Measurements from ENCODE around the gene LMX1B.

The LMX1B gene

DNA sequence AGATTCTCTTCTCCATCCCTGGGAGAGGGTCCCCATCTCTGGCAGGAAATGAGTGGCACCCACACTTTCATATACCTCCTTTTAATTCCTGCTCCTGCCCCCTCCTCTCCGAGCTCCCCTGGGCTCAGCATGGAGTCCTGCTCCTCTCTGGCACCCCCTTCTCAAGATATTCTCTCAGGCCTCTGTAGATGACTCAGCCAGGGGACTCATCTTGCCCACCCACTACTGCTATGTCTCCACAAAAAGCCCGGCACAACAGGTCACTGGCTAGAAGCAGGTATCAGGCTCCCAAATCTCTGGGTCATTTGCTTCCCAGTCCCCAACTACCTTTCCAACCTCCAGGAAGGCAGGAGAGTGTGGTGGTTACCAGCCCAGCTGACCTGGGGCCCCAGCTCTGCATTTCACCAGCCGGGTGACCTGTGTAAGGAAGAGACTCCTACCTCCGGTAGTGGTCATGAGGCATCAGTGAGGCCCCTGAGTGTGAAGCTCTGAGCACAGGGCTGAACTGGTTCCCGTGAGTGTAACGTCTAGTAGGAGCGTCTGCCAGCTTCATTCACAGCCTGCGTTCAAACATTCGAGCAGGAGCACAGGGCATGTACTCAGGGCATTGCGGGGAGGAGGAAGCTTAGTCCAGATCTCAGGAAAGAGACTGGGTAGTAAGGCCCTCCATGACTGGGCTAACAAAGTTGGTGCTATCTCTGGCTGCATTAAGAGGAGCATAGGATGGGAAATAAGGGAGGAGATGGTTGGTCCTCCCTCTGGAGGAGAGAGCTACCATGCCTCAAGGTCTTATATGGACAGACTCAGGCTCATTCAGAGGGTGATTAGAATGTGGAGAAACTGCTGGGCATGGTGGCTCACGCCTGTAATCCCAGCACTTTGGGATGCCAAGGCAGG lies 63.7 kb downstream of the LMX1B start:
- no peak for DNase-seq (ENCODE audit: low read depth)

DNA sequence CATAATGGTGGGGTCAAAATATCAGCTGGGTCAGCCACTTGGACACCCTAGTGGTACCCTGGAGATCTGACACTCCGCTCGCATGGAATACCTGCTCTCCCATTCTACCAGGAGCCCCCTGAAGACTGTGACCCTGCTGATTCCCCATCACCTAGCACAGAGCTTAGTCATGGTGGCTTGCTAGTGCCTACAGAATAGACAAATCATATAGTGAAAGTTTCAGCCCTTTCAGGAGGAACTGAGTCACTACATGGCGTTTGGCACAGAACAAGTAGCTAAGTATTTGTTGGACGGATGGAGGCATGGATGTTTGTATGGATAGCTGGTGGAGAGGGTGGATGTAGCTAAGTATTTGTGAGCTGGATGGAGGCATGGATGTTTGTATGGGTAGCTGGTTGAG lies 65.3 kb downstream of the LMX1B start:
- DNase-seq (ENCODE audit: low read depth), result no peak

DNA sequence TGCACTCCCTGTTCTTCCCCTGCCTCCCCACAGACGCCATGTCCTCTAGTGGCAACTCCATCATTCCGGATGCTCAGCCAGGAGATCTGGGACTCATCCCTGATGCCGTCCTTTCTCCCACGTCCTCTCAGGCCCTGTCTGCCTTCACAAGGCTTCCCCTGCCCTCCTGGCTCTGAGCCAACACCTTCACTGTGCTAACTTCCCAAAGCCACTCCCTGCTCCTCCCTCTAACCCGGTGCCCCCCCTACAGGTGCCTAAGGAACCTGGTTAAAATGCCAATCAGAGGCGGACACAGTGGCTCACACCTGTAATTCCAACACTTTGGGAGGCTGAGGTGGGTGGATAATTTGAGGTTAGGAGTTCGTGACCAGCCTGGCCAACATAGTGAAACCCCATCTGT lies 67.6 kb downstream of the LMX1B start:
- no peak for DNase-seq (ENCODE audit: low read depth)

DNA sequence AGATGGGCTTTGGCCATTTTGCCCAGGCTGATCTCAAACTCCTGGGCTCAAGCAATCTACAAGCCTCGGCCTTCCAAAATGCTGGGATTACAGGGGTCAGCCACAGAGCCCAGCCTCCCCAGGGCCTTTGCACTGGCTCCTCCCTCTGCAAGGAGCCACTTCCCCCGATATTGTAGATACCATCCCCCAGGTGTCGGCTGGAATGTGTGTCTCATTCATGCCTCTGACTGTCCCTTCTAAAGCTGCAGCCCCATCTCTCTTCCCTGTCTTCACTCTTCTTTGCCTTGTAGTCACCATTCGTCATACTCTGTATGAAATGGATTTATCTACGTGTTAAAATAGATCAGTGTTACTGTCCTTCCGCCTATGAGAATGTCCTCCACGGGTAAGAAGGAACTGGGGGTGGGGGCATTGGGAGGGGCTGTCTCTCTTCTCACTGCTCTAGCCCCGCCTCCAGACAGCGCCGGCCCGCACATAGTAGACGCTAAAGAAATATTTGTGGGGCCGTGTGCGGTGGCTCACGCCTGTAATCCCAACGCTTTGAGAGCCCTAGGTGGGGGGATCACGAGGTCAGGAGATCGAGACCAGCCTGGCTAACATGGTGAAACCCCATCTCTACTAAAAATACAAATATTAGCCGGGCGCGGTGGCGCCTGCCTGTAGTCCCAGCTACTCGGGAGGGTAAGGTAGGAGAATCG lies 68.5 kb downstream of the LMX1B start:
- no peak for DNase-seq (ENCODE audit: low read depth)

DNA sequence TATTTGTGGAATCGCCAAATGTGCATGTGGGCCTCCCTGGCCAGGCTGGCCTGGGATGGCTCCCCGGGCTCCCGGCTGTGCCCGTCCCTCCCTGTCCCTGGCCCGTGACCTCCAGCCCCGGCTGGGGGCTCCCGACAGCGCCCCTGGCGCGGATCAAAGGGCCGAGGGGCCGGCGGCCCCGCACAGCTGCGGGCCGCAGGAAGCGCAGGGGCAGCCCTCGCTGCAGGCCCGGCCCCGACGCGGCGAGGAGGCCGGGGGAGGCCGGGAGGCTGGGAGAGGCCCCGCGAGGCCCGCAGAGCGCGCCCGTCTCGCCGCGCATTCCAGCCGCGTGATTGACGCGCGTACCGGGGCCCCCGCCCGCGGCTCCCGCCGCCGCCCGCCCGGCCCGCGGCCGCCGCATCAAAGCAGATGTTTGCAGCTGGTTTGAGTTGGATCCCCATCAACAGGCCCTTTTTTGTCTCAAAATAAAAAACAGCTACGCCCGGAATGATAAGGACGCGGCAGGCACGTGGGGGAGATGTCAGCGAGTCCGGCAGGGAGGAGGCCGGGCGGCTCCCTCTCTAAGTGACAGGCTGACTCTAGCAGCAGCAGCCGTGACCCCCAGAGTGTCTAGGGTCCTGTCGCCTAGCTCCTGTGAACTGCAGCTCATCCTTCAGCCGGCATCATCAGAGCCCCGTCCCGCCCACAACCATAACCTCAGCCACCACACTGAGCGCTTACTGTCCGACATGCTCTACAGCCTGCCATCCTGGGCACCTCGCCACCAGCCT lies 69.4 kb downstream of the LMX1B start:
- DNase-seq (ENCODE audit: low read depth), result no peak

DNA sequence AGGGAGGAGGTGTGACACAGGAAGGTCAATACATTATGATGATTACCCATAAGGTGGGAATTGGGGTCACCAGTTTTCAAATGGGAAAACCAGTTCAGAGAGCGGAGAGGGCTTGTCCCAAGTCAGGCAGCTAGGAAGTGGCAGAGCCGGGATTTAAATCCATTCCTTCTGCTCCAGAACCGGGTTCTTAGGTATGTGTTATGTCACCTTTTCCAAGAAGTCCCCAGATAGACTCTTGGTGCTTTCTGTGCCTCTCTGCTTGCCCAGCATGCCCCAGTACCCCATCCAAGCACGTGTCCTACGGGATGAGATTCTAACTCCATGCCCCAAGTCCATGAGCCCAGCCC lies 69.9 kb downstream of the LMX1B start:
- no peak for DNase-seq (ENCODE audit: low read depth)

DNA sequence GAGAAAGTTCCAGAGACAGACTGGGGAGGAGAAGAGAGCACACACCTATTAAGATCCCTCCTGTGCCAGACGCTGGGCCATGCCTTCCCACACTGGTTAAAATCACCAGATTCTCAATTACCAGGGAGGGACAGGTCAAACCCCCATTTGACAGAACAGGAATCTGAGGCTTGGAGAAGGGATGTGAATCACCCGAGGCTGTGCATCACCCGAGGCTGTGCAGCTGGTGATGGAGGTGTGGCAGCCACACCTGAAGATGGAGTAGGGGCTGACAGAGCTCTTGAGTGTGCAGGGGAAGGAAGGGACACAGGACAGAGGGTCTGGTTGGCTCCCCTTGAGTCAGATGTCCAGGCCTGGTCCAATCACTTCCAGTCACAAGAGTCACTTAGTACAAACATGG lies 70.6 kb downstream of the LMX1B start:
- DNase-seq (ENCODE audit: low read depth), result no peak

DNA sequence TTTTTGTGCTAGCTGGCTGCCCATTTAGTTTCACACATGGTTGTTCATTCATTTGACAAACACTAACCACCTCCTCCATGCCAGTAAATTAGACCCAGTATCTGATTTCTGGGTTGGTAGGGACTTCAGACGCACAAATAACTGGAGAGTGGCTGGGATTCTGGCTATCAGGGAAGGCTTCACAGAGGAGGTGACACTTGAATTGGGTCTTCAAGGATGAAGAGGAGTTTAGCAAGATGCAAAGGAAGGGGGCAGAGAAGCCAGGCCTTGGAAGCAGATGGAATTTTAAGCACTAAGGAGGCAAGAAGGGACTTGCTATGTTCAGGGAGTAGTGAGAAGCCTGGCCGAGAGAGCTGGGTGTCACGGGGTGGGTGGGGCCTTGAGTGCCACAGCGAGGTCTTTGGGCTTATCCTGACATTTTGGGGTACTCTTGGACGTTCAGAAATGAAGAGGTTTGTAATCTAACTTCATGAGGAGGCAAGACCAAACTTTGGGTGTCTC lies 71.3 kb downstream of the LMX1B start:
- DNase-seq (ENCODE audit: low read depth), result no peak

DNA sequence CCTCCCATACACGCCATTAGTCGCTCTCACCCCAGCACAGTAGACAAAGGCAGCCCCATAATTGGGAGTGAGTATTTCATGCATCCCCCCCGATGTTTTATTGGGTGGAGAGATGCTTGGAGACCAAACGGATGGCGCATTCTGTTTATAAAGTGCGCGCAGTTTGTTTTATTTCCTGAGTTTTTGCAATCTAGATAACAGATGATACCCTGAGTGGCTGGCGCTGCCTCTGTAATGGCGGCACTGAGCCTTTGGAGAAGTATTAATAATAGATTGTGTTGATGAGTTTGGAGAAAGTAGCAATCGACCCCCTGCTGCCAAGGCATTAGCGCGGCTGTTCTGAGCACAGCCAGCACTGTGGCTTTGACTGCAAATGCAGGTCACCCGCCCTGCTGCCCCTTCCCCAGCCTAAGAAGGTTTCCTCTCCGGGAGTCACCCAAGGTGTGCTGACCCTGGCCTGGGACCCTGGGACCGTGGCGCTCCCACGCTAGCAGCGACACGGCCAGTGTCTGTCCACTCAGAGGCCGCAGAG lies 74.3 kb downstream of the LMX1B start:
- DNase-seq (ENCODE audit: low read depth), result no peak

DNA sequence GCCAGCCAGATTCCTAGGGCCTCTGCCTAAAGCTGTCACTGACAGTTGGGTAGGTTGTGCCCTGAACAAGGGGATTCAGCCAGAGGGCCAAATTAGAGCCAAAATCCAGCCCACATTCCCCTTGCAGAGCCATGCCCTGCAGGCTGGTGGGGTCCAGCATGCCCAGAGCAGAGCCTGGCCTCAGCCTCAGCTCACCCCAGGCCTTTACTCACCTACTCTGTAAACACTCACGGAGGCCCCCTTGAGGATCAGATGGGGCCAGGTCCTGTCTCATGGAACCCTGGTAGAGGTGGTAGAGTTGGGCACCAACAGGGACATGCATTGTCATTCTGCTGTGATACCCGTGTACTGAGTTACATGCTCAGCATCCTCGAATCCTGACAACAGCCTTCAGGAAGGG lies 74.9 kb downstream of the LMX1B start:
- DNase-seq (ENCODE audit: low read depth), result no peak

DNA sequence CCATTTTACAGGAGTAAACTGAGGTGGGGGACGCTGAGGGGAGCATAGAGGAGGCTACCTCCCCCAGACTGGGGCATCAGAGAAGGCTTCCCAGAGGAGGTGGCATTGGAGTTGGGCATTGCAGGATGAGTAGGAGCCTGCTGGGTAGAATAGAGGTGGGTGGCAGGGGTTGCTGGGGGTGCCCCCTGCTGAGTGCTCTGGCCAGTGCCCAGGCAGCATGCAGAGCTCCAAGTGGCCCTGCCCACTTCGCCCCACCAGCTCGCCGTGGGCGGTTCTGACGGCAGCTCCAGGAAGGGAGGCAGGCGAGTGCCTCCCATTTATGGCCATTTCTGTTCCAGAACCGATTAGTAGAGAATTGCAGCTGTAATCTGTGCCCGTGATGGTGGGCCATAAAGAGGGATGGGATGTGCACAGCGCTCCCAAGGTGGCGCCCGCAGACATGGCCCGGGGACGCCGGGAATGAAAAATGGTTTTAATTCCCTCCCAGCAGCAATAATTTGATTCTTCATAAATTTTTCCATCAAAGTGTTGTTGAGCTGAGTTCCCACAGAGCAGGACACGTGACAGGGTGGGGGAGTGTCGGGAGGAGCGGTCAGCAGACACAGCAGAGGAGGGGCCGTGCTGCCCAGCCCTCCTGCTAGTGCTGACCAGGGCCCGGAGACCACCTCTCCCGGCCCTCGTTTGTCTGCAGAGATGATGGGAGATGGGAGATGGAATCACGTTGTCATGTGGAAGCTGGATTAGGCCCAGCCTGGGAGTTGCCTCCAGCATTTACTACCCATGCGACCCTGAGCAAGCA lies 75.5 kb downstream of the LMX1B start:
- DNase-seq (ENCODE audit: low read depth), result no peak

DNA sequence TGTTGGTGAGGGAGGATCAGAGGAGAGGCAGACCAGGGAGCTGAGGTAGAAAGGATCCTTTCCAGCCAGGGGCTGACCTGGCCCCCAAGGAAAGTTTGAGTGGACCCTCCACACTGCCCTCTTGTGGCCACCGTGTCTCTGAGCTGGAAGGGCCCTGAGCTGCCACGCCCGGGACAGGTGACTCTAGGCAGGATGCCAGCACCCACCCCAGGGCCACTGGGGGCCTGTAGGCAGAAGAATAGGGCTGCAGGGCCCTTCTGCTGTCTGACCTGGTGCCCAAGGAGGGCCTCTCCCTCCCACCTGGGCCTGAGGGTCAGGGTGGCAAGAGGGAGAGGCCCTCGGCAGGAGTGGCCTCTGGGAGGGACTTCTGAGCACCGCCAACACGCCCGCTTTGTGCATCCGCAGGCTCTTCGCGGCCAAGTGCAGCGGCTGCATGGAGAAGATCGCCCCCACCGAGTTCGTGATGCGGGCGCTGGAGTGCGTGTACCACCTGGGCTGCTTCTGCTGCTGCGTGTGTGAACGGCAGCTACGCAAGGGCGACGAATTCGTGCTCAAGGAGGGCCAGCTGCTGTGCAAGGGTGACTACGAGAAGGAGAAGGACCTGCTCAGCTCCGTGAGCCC lies 76.8 kb downstream of the LMX1B start:
- DNase-seq (ENCODE audit: low read depth), result peak; percentile 32

DNA sequence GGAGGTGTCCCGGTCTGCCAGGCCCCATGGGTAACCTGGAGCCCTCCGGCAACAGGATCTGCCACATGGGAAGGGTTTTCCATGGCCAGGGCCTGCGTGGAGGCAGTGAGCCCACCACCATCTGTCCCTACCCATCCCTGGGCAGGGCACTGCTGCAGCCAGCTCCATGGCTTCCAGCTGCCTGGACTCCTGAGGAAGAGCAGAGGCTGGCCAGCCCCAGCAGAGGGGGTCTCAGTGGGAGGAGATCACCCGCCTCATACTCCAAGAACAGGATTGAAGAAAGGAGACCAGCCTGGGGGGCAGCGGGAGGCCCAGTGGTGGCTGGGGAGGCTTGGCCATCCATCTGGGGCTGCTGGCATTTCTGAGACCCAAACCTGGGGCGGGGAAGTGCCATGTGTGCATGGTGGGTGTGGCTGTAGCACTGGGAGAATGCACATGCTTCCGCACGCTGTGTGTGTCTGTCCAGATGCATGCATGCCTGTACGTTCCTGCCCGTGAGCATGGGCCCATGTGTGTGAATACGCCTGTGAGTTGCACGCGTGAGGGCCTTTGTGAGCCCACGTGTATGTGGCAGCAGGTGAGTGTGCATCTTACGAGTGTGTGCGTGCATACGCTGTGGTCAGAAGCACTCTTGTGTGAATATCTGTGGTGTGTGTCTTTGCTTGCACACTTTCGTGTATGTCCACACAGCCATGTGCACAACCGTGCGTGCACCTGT lies 78.5 kb downstream of the LMX1B start:
- DNase-seq (ENCODE audit: low read depth), result no peak

DNA sequence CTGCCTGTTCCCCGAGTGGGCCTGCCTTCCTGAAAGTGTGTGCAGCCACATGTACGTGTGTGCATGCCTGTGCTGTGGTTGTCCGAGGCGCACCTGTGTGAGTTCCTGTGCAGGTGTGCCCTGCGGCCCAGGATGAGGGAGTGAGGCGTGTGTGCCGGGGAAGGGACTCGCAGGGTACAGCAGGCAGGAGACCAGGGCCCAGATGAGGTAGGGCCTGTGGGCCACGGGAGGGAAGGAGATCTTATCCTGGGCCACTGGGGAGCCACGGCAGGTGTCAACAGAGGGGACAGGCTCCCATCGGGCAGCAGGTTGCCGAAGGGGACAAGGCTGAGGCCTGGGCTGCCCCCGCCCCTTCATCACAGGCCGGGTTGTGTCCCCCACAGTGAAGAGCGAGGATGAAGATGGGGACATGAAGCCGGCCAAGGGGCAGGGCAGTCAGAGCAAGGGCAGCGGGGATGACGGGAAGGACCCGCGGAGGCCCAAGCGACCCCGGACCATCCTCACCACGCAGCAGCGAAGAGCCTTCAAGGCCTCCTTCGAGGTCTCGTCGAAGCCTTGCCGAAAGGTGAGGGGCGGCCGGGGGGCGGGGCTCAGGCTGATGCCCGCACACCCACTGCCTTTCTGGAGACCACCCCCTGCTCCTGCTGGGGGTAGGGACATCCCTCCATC lies 79.2 kb downstream of the LMX1B start:
- no peak for DNase-seq (ENCODE audit: low read depth)

DNA sequence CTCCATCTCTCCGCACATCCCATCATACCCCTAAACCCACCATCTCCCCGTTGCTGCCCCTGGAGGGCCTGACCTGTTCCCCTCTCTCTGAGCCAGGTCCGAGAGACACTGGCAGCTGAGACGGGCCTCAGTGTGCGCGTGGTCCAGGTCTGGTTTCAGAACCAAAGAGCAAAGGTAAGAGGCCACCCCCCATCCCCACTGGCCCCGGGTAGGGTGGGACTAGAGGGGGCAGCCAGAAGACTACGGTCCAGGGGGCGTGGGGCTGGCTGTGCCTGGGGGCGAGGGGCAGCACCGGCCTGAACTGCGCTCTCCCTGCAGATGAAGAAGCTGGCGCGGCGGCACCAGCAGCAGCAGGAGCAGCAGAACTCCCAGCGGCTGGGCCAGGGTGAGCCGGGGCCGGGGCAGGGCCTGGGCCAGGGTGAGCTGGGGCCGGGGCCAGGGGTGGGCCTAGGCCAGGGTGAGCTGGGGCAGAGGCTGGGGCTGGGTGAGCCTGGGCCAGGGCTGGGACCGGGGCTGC lies 79.8 kb downstream of the LMX1B start:
- DNase-seq (ENCODE audit: low read depth), result no peak

DNA sequence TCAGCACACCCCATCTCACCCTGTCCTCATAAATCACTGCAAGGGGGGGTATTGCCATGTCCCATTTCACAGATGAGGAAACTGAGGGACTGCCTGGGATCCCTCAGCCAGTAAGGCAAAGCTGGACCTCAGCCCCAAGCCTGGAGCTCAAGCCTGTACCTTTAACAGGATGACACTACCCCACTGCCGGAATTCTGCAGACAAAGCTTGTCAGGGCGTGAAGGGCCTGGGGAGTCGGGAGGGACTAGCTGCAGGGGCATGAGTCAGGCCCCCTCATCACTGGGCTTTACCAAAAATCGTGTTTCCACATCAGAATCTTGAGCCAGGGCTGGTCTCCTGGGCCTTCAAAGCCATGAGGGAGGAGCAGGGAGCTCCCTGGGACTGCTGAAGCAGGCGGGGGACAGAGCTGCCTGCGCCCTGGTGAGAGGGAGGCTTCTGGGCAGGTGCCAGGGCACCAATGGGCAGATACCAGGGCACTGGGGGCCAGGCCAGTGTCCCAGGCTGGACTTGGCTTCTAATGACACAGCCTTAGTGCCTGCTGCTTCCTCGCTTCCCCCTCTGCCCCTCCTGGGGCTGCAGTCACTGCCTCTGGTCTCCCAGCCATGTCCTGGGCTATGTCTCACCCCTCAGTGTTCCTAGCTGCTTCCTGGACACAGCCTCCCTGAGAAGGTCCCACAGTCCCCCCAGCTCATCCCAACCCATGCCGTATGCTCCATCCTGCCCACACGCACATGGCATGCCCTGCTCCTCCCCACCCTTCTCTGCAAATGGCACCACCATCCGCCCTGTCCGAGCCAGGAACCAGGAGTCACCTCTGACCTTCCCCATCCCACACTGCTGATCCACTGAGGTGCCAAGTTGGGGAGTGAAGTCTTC lies 80.7 kb downstream of the LMX1B start:
- no peak for DNase-seq (ENCODE audit: low read depth)

DNA sequence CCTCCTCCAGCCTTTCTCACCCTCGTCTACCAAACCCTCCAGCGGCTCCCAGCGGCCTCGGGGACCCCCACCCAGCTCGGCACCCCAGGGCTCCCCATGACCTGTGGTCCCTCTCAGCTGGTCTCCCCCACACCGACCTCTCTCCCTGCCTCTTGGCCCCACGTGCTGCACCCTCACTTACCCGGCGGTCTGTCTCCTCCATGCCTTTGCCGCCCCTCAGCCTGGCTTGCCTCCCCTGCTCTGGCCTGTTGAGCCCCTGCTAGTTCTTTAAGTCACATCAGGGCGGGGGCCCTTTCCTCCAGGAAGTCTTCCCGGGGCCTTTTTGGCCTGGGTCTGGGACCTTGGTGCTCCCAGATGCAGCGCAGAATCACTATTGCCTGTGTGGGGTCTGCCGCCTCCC lies 81.5 kb downstream of the LMX1B start:
- no peak for DNase-seq (ENCODE audit: low read depth)

DNA sequence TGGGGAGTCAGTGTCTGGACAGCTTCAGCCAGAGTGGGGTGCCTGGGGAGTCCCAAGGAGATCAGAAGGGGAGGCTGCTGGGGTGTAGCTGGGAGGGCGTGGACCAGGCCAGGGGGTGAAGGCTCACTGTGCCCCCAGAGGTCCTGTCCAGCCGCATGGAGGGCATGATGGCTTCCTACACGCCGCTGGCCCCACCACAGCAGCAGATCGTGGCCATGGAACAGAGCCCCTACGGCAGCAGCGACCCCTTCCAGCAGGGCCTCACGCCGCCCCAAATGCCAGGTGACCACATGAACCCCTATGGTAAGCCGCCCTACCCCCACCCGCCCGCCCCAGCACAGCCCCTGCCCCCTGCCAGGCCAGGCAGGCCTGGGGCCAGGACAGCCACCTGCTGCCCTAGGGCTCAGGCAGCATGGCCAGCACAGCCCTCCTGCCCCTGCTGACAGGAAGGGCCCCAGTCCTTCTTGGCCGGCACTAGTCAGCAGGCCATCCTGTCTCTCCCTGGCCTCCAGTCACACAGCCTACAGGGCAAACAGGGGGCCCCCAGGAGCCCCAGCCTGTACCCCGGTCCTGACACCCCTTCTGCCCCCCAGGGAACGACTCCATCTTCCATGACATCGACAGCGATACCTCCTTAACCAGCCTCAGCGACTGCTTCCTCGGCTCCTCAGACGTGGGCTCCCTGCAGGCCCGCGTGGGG lies 82.1 kb downstream of the LMX1B start:
- no peak for DNase-seq (ENCODE audit: low read depth)
